Panc1 (cell line): ENCODE data around the gene PKP4. TPM values are rescaled to one million over a fixed set of nuclear protein-coding genes. Genes with fewer than 3 reads are reported as not detected.

Experiments used
- ATAC-seq: fragments of 200-7000 bp; cut with Tn5 transposase; 2 replicates; pipeline ENCODE4 v1.9.1; 2020; ENCODE audit warnings: mild to moderate bottlenecking, moderate library complexity
- BruUV-seq: library from RNA; stranded (reverse); fragments of 400-500 nt; replicated peaks from 2 replicates; lab custom pipeline; 2021; lab: Mats Ljungman, UMichigan
- CTCF ChIA-PET: fragments of 300-600 bp; sonication (Branson Sonifier 250); formaldehyde crosslinking; loops from one replicate; lab custom pipeline; 2022; ENCODE audit warnings: antibody characterized with exemption; lab: Charles Lee
- POLR2A ChIA-PET: fragments of 300-600 bp; sonication (Branson Sonifier 250); formaldehyde crosslinking; loops from one replicate; lab custom pipeline; 2022; ENCODE audit warnings: antibody characterized with exemption; lab: Charles Lee
- DNase-seq: peaks from one replicate; pipeline ENCODE4 v3.0.0-alpha.2; 2010; ENCODE audit warnings: low read depth, low spot score
- H3K27ac ChIP-seq: 2 replicates; pipeline ENCODE4 v1.5.1; 2011; ENCODE audit warnings: mild to moderate bottlenecking, low read length, inconsistent platforms
- H3K27me3 ChIP-seq: fragments of 200-500 bp; sonication (Bioruptor generic); 2 replicates; pipeline ENCODE4 v1.6.0; 2014; ENCODE audit warnings: low read length, inconsistent platforms; ENCODE audit not compliant: control insufficient read depth, insufficient read depth
- H3K36me3 ChIP-seq: fragments of 200-500 bp; sonication (Bioruptor generic); 2 replicates; pipeline ENCODE4 v1.5.1; 2014; ENCODE audit warnings: inconsistent platforms, mild to moderate bottlenecking, low read length, moderate library complexity; ENCODE audit not compliant: control insufficient read depth, insufficient read depth
- H3K4me1 ChIP-seq: 2 replicates; pipeline ENCODE4 v1.5.1; 2011; ENCODE audit warnings: inconsistent platforms, mild to moderate bottlenecking, low read length, moderate library complexity; ENCODE audit not compliant: control insufficient read depth, insufficient read depth
- H3K4me3 ChIP-seq, 2 experiments: 2 replicates each; pipeline ENCODE4 v1.5.1; 2011 to 2012; ENCODE audit warnings: low read depth in 2 of 2, low read length in 2 of 2, mild to moderate bottlenecking in 2 of 2, inconsistent platforms in 1 of 2, moderate library complexity in 1 of 2
- H3K9me3 ChIP-seq: fragments of 200-500 bp; sonication (Bioruptor generic); 2 replicates; pipeline ENCODE4 v1.5.1; 2014; ENCODE audit warnings: low read depth, mild to moderate bottlenecking, inconsistent platforms, low read length, moderate library complexity; ENCODE audit not compliant: control insufficient read depth, insufficient read depth
- CTCF ChIP-seq: fragments of 450-650 bp; IDR thresholded peaks from 2 replicates; pipeline ENCODE4 v1.5.1; 2017; ENCODE audit warnings: mild to moderate bottlenecking
- POLR2AphosphoS5 ChIP-seq: IDR thresholded peaks from 2 replicates; pipeline ENCODE4 v1.6.1; 2012; ENCODE audit warnings: mild to moderate bottlenecking, low read depth, low read length, moderate library complexity
- REST ChIP-seq, 2 experiments: IDR thresholded peaks; 2 replicates each; pipeline ENCODE4 v1.6.1; 2011 to 2012; ENCODE audit warnings: low read depth in 2 of 2, control low read depth in 1 of 2, low read length in 1 of 2, mild to moderate bottlenecking in 1 of 2, moderate library complexity in 1 of 2; ENCODE audit not compliant: insufficient read depth in 1 of 2
- SIN3A ChIP-seq: IDR thresholded peaks from 2 replicates; pipeline ENCODE4 v1.6.1; 2012; ENCODE audit warnings: low read depth, mild to moderate bottlenecking, low read length, moderate library complexity, borderline replicate concordance; ENCODE audit not compliant: insufficient read depth
- TCF7L2 ChIP-seq: IDR thresholded peaks from 2 replicates; pipeline ENCODE4 v1.6.1; 2011; ENCODE audit warnings: mild to moderate bottlenecking, low read depth, low read length, inconsistent platforms
- in situ Hi-C: cut with HindIII; loops from 2 replicates; pipeline ENCODE4 v1.10.0; 2016; ENCODE audit warnings: low sequenced_read_pairs, low pct_unique_long_range_greater_than_20kb
- intact Hi-C: fragments of 100-400 bp; cut with micrococcal nuclease; formaldehyde crosslinking; loops from one replicate; pipeline ENCODE4 v1.10.0; 2022; ENCODE audit not compliant: unreplicated experiment
- total RNA-seq: library from RNA; stranded (reverse); gene quantifications from one replicate; pipeline ENCODE4 v1.2.1, GENCODE V29; 2021; ENCODE audit not compliant: unreplicated experiment

Gene PKP4
- total RNA-seq, 1 experiment from 2014 or later: 81.7 TPM

GRCh38 chr2:158690823-158691222 is 234.1 kb downstream of the PKP4 start:
- Histone ChIP-seq H3K36me3 (no peaks in the 10 kb centered on the region), H3K27me3 (no peaks in the 10 kb centered on the region; the same call in 1 of the 2 replicates), H3K27ac (no peak overlapping the region), H3K9me3 (no peaks in the 10 kb centered on the region), H3K4me1 (no peaks in the 10 kb centered on the region), H3K4me3 (no peak overlapping the region)
- in situ Hi-C loops (no loop called here), intact Hi-C loops (no loop called here)
- TF ChIP-seq CTCF (no peak), TCF7L2 (no peak), SIN3A (no peak)
- BruUV-seq: no TSS peak
- ATAC-seq (no peak), DNase-seq (no peak)
- CTCF ChIA-PET: no interaction called here
- POLR2A ChIA-PET: no interaction called here

- H3K36me3 ChIP-seq: no peaks in the 10 kb centered on the region
- CTCF ChIA-PET: no interaction called here
- no peaks in the 10 kb centered on the region; the same call in 1 of the 2 replicates for H3K27me3 ChIP-seq
- no TSS peak for BruUV-seq
- no peaks in the 10 kb centered on the region for H3K4me1 ChIP-seq
- no peaks in the 10 kb centered on the region; the same call in 1 of the 2 replicates for H3K9me3 ChIP-seq
- H3K27ac ChIP-seq: no peak overlapping the region
- in situ Hi-C loops (no loop called here), intact Hi-C loops (no loop called here)
- no peak overlapping the region for H3K4me3 ChIP-seq
- TF ChIP-seq POLR2AphosphoS5 (no peak), REST (IDR thresholded peaks at IDR 0.05; ENCODE audit: insufficient read depth in 1 of 2, low read depth in 2 of 2, low read length in 1 of 2) (no peak), TCF7L2 (no peak), SIN3A (no peak), CTCF (no peak)
- no peak for ATAC-seq
- DNase-seq: no peak
- POLR2A ChIA-PET: no interaction called here
Measured at GRCh38 chr2:158691619-158692018, 234.9 kb downstream of the PKP4 start.
